MCF 10A (cell line): ENCODE measurements around the gene CDC25C. TPM values are rescaled to one million over a fixed set of nuclear protein-coding genes. Genes with fewer than 3 reads are reported as not detected.

Source experiments
- BruUV-seq: library from RNA; stranded (reverse); fragments of 400-500 nt; replicated peaks from 2 replicates; lab custom pipeline; 2021; lab: Mats Ljungman, UMichigan
- CTCF ChIA-PET: fragments of 300-600 bp; sonication (Branson Sonifier 250); formaldehyde crosslinking; extraction: SDS; loops from one replicate; lab custom pipeline; 2021; ENCODE audit warnings: antibody characterized with exemption, inconsistent platforms; lab: Yijun Ruan, JAX
- POLR2A ChIA-PET: fragments of 300-600, 350-650 bp; sonication (Branson Sonifier 250); formaldehyde crosslinking; extraction: SDS; loops from one replicate; lab custom pipeline; 2020; ENCODE audit warnings: antibody characterized with exemption, inconsistent platforms; lab: Yijun Ruan, JAX
- DNase-seq: peaks from one replicate; pipeline ENCODE4 v3.0.0-alpha.2; 2018; ENCODE audit not compliant: unreplicated experiment
- H3K27ac Mint-ChIP-seq: one replicate; pipeline ENCODE4 v1.8.0; 2022; ENCODE audit warnings: mild to moderate bottlenecking, low read depth, mixed read lengths; ENCODE audit not compliant: unreplicated experiment
- H3K27me3 Mint-ChIP-seq: one replicate; pipeline ENCODE4 v1.8.0; 2022; ENCODE audit warnings: mixed read lengths; ENCODE audit not compliant: insufficient read depth, unreplicated experiment
- H3K36me3 Mint-ChIP-seq: one replicate; pipeline ENCODE4 v1.8.0; 2022; ENCODE audit warnings: mild to moderate bottlenecking, moderate library complexity, mixed read lengths; ENCODE audit not compliant: insufficient read depth, unreplicated experiment
- H3K4me1 Mint-ChIP-seq: one replicate; pipeline ENCODE4 v1.8.0; 2022; ENCODE audit warnings: mixed read lengths; ENCODE audit not compliant: insufficient read depth, unreplicated experiment
- H3K4me3 Mint-ChIP-seq: one replicate; pipeline ENCODE4 v1.8.0; 2022; ENCODE audit warnings: mild to moderate bottlenecking, moderate library complexity, mixed read lengths; ENCODE audit not compliant: unreplicated experiment
- H3K9me3 Mint-ChIP-seq: one replicate; pipeline ENCODE4 v1.8.0; 2022; ENCODE audit warnings: mixed read lengths; ENCODE audit not compliant: unreplicated experiment
- intact Hi-C: fragments of 100-400 bp; cut with micrococcal nuclease; formaldehyde crosslinking; loops from 2 replicates; pipeline ENCODE4 v1.14.1; 2022
- total RNA-seq: library from RNA; stranded (reverse); gene quantifications from 2 replicates; pipeline ENCODE4 v1.2.3, GENCODE V29; 2022
- TF ChIP-seq, protein P1 (sequence below): fragments of 200-600 bp; IDR thresholded peaks from one replicate; pipeline ENCODE4 v1.8.0; 2022; ENCODE audit warnings: antibody characterized with exemption, mild to moderate bottlenecking; ENCODE audit not compliant: unreplicated experiment

The CDC25C gene
- total RNA-seq, 1 experiment from 2014 or later = 12.2 TPM

DNA sequence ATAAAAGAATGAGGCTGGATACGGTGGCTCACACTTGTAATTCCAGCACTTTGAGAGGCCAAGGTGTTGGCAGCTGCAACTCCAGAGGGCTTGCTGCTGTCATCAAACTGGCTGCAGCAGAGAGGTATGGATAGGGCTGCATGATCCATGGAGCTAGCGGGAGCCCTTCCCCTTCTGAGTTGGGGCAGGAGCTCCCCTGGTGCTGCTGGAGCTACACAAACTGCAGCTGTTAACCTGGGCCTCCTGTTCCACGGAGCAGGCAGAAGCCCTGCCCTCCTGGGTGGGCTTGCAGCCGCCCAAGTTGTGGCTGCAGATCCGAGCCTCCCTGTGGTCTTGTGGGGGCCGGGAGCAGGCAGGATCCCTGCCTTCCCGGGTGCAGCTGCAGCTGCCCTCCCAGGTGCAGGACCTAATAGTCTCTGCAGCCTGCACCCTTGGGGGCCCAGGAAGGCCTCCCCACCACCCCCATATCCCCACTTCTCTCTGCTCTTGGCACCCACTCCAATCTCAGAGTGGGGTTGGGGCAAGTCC, 15.8 kb downstream of the CDC25C start:
- H3K36me3 Mint-ChIP-seq = peaks cover 7% of the 10 kb centered on the region
- intact Hi-C loops = no loop called here
- H3K27me3 Mint-ChIP-seq = no peaks in the 10 kb centered on the region
- BruUV-seq = no TSS peak
- CTCF ChIA-PET = interaction anchor here (0.7 to 1.2 kb wide), 3 partner anchors 10 to 37 kb away, joined by 3 to 4 read pairs (median 3); partner anchors contain the start of gene KDM3B
- POLR2A ChIA-PET = no interaction called here
- H3K27ac Mint-ChIP-seq = no peak overlapping the region
- H3K9me3 Mint-ChIP-seq = no peaks in the 10 kb centered on the region
- no peak for DNase-seq
- TF ChIP-seq, protein P1, sequence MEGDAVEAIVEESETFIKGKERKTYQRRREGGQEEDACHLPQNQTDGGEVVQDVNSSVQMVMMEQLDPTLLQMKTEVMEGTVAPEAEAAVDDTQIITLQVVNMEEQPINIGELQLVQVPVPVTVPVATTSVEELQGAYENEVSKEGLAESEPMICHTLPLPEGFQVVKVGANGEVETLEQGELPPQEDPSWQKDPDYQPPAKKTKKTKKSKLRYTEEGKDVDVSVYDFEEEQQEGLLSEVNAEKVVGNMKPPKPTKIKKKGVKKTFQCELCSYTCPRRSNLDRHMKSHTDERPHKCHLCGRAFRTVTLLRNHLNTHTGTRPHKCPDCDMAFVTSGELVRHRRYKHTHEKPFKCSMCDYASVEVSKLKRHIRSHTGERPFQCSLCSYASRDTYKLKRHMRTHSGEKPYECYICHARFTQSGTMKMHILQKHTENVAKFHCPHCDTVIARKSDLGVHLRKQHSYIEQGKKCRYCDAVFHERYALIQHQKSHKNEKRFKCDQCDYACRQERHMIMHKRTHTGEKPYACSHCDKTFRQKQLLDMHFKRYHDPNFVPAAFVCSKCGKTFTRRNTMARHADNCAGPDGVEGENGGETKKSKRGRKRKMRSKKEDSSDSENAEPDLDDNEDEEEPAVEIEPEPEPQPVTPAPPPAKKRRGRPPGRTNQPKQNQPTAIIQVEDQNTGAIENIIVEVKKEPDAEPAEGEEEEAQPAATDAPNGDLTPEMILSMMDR = no peak
- H3K4me3 Mint-ChIP-seq = no peak overlapping the region
- H3K4me1 Mint-ChIP-seq = no peaks in the 10 kb centered on the region

GRCh38 chr5:138305797-138306196, 25.8 kb downstream of the CDC25C start:
- intact Hi-C loops = no loop called here
- BruUV-seq = no TSS peak
- peak; percentile 79 for DNase-seq

DNA sequence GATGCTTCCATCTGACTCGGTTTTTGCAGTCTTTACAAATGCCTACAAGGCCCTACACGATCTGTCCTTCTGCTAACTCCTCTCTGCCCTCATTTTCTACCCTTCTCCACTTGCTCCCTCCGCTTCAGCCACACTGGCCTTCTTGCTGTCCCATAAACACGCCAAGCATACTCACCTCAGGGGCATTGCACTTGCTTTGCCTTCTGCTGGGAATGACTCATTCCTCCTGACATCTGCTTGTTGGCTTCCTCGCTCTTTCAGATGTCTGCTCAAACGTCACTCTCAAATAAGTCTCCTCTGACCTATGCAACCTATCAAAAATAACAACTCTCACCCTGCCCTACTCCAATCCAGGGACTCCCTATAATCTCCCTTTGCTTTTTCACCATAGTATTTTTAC, 28.2 kb downstream of the CDC25C start:
- no peaks in the 10 kb centered on the region for H3K9me3 Mint-ChIP-seq
- peak overlapping the region; percentile 1 for H3K27ac Mint-ChIP-seq
- no peaks in the 10 kb centered on the region for H3K36me3 Mint-ChIP-seq
- ChIA-PET CTCF (interaction anchor here (0.6 to 1.8 kb wide), 2 partner anchors 26 to 48 kb away, joined by 3 to 6 read pairs; partner anchors contain the start of gene KDM3B), POLR2A (interaction anchor here (1.6 to 2.1 kb wide), 2 partner anchors 11 to 50 kb away, joined by 4 to 8 read pairs; partner anchors contain the start of gene KDM3B)
- no peak overlapping the region for H3K4me3 Mint-ChIP-seq
- peak; percentile 71 for DNase-seq
- peaks cover 8% of the 10 kb centered on the region for H3K4me1 Mint-ChIP-seq
- intact Hi-C loops = no loop called here
- H3K27me3 Mint-ChIP-seq = no peaks in the 10 kb centered on the region
- BruUV-seq = no TSS peak
- TF ChIP-seq, protein P1 = no peak

More at GRCh38 chr5:138305797-138306196, 25.8 kb downstream of the CDC25C start:
- Mint-ChIP-seq H3K36me3 (no peaks in the 10 kb centered on the region), H3K9me3 (no peaks in the 10 kb centered on the region), H3K27me3 (no peaks in the 10 kb centered on the region), H3K4me3 (no peak overlapping the region), H3K4me1 (peaks cover 8% of the 10 kb centered on the region), H3K27ac (peak overlapping the region; percentile 57)
- ChIA-PET POLR2A (interaction anchor here (0.5 to 2.7 kb wide), 14 partner anchors 13 to 563 kb away, joined by 3 to 13 read pairs (median 4); partner anchors contain the start of genes BRD8, CDC23, CDC25C and FAM53C), CTCF (interaction anchor here (0.5 to 3.3 kb wide), 23 partner anchors 10 to 246 kb away, joined by 3 to 17 read pairs (median 3); partner anchors contain the start of genes CDC25C and KDM3B)
- TF ChIP-seq, protein P1 = no peak

DNA sequence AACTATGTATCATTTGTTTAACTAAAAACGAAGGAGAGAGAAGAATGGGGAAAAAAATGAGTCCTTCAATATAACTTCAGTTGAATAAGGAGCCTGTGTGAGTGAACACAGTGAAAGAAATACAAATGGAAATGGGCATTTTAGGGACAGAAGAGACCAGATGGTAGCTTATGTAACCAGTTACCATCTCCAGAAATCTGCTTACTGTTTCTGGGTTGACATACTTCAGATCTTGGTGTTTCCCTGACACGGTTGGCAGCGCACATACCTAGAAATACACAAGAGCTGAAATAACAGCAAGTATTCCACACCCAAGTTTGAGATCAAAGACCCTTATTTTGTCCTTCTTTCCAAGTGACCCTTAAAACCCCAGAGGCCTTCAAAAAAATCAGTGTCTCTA, 42.3 kb downstream of the CDC25C start:
- POLR2A ChIA-PET = no interaction called here
- Mint-ChIP-seq H3K4me1 (no peaks in the 10 kb centered on the region), H3K36me3 (peaks cover 8% of the 10 kb centered on the region), H3K27me3 (no peaks in the 10 kb centered on the region), H3K9me3 (no peaks in the 10 kb centered on the region), H3K27ac (no peak overlapping the region), H3K4me3 (no peak overlapping the region)
- BruUV-seq = no TSS peak
- CTCF ChIA-PET = interaction anchor here (0.7 to 1.3 kb wide), 7 partner anchors 9 to 1228 kb away, joined by 3 to 5 read pairs (median 3); partner anchors contain the start of gene KDM3B
- no peak for DNase-seq
- TF ChIP-seq, protein P1 = no peak
- intact Hi-C loops = no loop called here
